Keratinocyte (primary cell): ENCODE measurements around the gene ZBTB5. TPM values are rescaled to one million over a fixed set of nuclear protein-coding genes. Genes with fewer than 3 reads are reported as not detected.

Experiments
- DNase-seq: peaks from one replicate; pipeline ENCODE4 v3.0.0-alpha.2; 2011; ENCODE audit warnings: low read depth, missing footprints, low spot score
- FAIRE-seq: peaks from 2 replicates; lab custom pipeline; 2011; peaks lifted over from hg19 to GRCh38; lab: Jason Lieb, UNC
- H2AFZ ChIP-seq: 2 replicates; pipeline ENCODE4 v1.6.0; 2012; ENCODE audit warnings: low read length, control low read depth, inconsistent platforms; ENCODE audit not compliant: control insufficient read depth
- H3K27ac ChIP-seq: 2 replicates; pipeline ENCODE4 v1.5.1; 2011; ENCODE audit warnings: low read length; ENCODE audit not compliant: control insufficient read depth, insufficient read depth
- H3K27me3 ChIP-seq: 3 replicates; pipeline ENCODE4 v1.6.0; 2011; ENCODE audit warnings: low read length; ENCODE audit not compliant: control insufficient read depth, insufficient read depth; ENCODE audit errors: extremely low read depth
- H3K36me3 ChIP-seq, 2 experiments: 2 replicates in 1 of 2; 3 replicates in 1 of 2; pipeline ENCODE4 v1.5.1; 2011; ENCODE audit warnings: low read length in 2 of 2, mild to moderate bottlenecking in 1 of 2; ENCODE audit not compliant: control insufficient read depth in 2 of 2, insufficient read depth in 2 of 2; ENCODE audit errors: extremely low read depth in 1 of 2
- H3K4me1 ChIP-seq: 3 replicates; pipeline ENCODE4 v1.5.1; 2011; ENCODE audit warnings: low read length; ENCODE audit not compliant: control insufficient read depth, insufficient read depth; ENCODE audit errors: extremely low read depth
- H3K4me2 ChIP-seq: 3 replicates; pipeline ENCODE4 v1.6.0; 2011; ENCODE audit warnings: low read depth, low read length; ENCODE audit not compliant: control insufficient read depth, insufficient read depth; ENCODE audit errors: extremely low read depth
- H3K4me3 ChIP-seq, 3 experiments: fragments of 200-600 bp in 1 of 3; sonication (generic) in 1 of 3; 2 replicates in 2 of 3; 3 replicates in 1 of 3; pipeline ENCODE4 v1.5.1; 2011 to 2016; ENCODE audit warnings: low read length in 3 of 3, mild to moderate bottlenecking in 3 of 3, control low read depth in 2 of 3, inconsistent platforms in 1 of 3, low read depth in 1 of 3, mixed read lengths in 1 of 3, mixed run types in 1 of 3, moderate library complexity in 1 of 3; ENCODE audit not compliant: control insufficient read depth in 2 of 3, insufficient read depth in 2 of 3; ENCODE audit errors: extremely low read depth in 1 of 3
- H3K79me2 ChIP-seq: 2 replicates; pipeline ENCODE4 v1.6.0; 2012; ENCODE audit warnings: low read length; ENCODE audit not compliant: control insufficient read depth, insufficient read depth
- H3K9ac ChIP-seq: 3 replicates; pipeline ENCODE4 v1.6.0; 2011; ENCODE audit warnings: low read length; ENCODE audit not compliant: control insufficient read depth, insufficient read depth; ENCODE audit errors: extremely low read depth
- H3K9me1 ChIP-seq: 3 replicates; pipeline ENCODE4 v1.6.0; 2011; ENCODE audit warnings: low read length; ENCODE audit not compliant: control insufficient read depth, insufficient read depth; ENCODE audit errors: extremely low read depth
- H3K9me3 ChIP-seq: 2 replicates; pipeline ENCODE4 v1.5.1; 2012; ENCODE audit warnings: low read depth, low read length; ENCODE audit not compliant: control insufficient read depth
- H4K20me1 ChIP-seq: 3 replicates; pipeline ENCODE4 v1.6.0; 2011; ENCODE audit warnings: low read length; ENCODE audit not compliant: control insufficient read depth, insufficient read depth; ENCODE audit errors: extremely low read depth
- EZH2 ChIP-seq: IDR thresholded peaks from one replicate; pipeline ENCODE4 v1.6.1; 2012; ENCODE audit warnings: inconsistent platforms, mild to moderate bottlenecking, low read length, moderate library complexity
- dilution Hi-C: fragments of 300-500 bp; cut with MboI; formaldehyde crosslinking; loops from one replicate; pipeline ENCODE4 v1.7.0; 2020; ENCODE audit warnings: low sequenced_read_pairs; ENCODE audit not compliant: extremely low pct_ligation_motif_present
- polyA plus RNA-seq, 5 experiments: library from polyadenylated mRNA; depleted of rRNA in 3 of 5; stranded (reverse) in 3 of 5; stranded (forward) in 1 of 5; unstranded in 1 of 5; fragments of >200 nt; gene quantifications; 1 replicate in 1 of 5; 2 replicates in 3 of 5; 3 replicates in 1 of 5; pipeline versions ENCODE4 v1.2.1 to v1.2.3, GENCODE V29; 2011 to 2012; ENCODE audit warnings: missing spikeins in 2 of 5, low read depth in 1 of 5, low replicate concordance in 1 of 5
- TF ChIP-seq, protein P1 (sequence below), 3 experiments: IDR thresholded peaks in 1 of 3; conservative IDR thresholded peaks in 1 of 3; optimal IDR thresholded peaks in 1 of 3; 2 replicates in 2 of 3; 3 replicates in 1 of 3; pipeline versions ENCODE3 to v1.5.1; 2011; ENCODE audit warnings: low read length in 3 of 3, mild to moderate bottlenecking in 3 of 3, moderate library complexity in 2 of 3, control low read depth in 1 of 3, inconsistent platforms in 1 of 3; ENCODE audit not compliant: insufficient read depth in 2 of 3; ENCODE audit errors: extremely low read depth in 1 of 3

Gene ZBTB5
- polyA plus RNA-seq, 1 donor (not counting 4 experiments of a cell fraction or from before 2014, with no cell fraction given) = 12.6 TPM

DNA sequence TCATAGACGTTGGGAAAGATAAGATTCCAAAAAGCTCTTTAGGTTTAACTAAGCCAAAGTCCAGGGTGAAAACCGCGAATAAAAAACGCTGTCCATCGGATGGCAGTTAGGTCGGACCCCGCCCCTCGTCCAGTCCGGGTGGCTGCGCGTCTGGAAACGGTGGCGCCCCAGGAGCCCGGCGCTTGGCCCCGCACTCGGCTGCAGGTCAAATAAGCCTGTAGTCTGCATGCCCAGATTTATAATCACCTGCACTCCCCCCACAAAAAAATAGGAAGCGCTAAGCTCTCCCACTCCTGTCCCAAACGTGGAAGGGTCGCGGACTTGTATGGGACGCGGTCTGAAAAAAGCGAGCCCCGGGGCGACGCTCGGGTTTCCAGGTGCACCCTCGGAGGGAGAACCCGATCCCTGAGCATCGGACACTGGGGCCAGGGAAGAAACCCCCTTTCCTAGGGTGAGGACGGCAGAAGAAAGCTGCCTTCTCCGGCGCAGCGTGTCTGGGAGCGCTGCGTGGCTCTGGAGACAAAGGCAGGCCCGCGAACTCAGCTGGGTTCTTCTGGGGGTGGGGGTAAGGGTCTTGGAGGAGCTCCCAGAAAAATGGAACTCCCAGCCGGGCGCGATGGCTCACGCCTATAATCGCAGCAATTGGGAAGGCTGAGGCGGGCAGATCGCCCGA, 923 bp upstream of the ZBTB5 start:
- Histone ChIP-seq H3K27ac (peak overlapping the region; percentile 95), H3K4me2 (peak overlapping the region; percentile 70), H3K79me2 (peaks cover 32% of the 10 kb centered on the region), H2AFZ (peak overlapping the region; percentile 82), H3K9me3 (no peaks in the 10 kb centered on the region), H3K36me3 (no peaks in the 10 kb centered on the region), H3K9ac (peak overlapping the region; percentile 93), H3K4me3 (peak overlapping the region; percentile 82 to 84 (median 84)), H3K9me1 (no peaks in the 10 kb centered on the region), H4K20me1 (no peaks in the 10 kb centered on the region), H3K4me1 (peaks cover 26% of the 10 kb centered on the region), H3K27me3 (no peaks in the 10 kb centered on the region)
- dilution Hi-C loops = no loop called here
- FAIRE-seq = no peak
- DNase-seq = no peak
- TF ChIP-seq EZH2 = no peak
- TF ChIP-seq, protein P1, sequence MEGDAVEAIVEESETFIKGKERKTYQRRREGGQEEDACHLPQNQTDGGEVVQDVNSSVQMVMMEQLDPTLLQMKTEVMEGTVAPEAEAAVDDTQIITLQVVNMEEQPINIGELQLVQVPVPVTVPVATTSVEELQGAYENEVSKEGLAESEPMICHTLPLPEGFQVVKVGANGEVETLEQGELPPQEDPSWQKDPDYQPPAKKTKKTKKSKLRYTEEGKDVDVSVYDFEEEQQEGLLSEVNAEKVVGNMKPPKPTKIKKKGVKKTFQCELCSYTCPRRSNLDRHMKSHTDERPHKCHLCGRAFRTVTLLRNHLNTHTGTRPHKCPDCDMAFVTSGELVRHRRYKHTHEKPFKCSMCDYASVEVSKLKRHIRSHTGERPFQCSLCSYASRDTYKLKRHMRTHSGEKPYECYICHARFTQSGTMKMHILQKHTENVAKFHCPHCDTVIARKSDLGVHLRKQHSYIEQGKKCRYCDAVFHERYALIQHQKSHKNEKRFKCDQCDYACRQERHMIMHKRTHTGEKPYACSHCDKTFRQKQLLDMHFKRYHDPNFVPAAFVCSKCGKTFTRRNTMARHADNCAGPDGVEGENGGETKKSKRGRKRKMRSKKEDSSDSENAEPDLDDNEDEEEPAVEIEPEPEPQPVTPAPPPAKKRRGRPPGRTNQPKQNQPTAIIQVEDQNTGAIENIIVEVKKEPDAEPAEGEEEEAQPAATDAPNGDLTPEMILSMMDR (optimal IDR thresholded peaks at IDR 0.05 in 1 of 3, IDR thresholded peaks at IDR 0.05 in 1 of 3, conservative IDR thresholded peaks at IDR 0.05 in 1 of 3; ENCODE audit: extremely low read depth in 1 of 3, insufficient read depth in 2 of 3, low read length in 3 of 3) = no peak

DNA sequence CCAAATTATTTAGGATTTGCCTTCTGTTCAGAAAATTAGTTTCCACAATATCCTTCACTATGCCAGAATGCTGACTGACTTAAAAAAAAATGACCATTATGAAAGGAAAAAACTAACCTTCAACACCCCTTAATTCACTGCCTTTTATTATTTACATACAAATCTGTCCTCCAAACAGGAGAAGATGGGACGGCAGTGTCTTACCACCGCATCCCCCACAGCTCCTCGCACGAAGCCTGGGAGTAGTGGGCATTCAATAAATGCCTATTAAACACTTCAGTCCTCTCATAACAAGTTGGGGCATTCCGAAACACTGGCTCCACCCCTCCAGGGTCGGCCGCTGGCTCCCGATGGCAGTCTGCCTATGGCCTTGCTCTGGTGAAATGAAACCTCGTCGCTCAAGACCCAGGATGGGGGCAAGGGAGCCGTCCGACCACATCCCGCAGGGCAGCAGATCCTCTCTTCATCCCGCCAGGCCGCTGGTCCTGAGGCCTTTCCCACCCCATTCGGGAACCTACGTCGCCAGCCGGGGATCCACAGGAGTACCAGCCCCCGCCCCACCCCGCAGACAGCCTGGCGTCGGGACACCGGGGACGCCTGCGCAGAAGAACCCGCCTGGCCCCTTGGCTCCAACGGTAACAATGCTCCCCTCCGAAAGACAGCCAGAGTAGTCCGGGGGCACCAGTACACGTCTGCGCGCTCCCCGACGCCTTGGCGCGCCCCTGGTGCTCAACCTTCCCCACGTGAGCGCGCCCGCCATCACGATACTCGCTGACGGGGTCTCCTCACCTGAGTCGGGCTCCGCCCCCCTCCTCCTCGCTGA, 613 bp downstream of the ZBTB5 start:
- Histone ChIP-seq H4K20me1 (no peaks in the 10 kb centered on the region), H3K4me1 (peaks cover 22% of the 10 kb centered on the region), H2AFZ (peak overlapping the region; percentile 83), H3K4me2 (peak overlapping the region; percentile 96), H3K27ac (peak overlapping the region; percentile 95), H3K36me3 (no peaks in the 10 kb centered on the region), H3K9me1 (no peaks in the 10 kb centered on the region), H3K4me3 (peak overlapping the region; percentile 66 to 85 (median 82)), H3K9ac (peak overlapping the region; percentile 93), H3K27me3 (no peaks in the 10 kb centered on the region), H3K79me2 (peaks cover 45% of the 10 kb centered on the region), H3K9me3 (no peaks in the 10 kb centered on the region)
- dilution Hi-C loops = no loop called here
- DNase-seq (no peak), FAIRE-seq (peak; percentile 48)
- TF ChIP-seq EZH2 = no peak
- TF ChIP-seq, protein P1 (optimal IDR thresholded peaks at IDR 0.05 in 1 of 3, IDR thresholded peaks at IDR 0.05 in 1 of 3, conservative IDR thresholded peaks at IDR 0.05 in 1 of 3; ENCODE audit: extremely low read depth in 1 of 3, insufficient read depth in 2 of 3, low read length in 3 of 3) = no peak
